Activated T-cell treated with anti-CD3 and anti-CD28 coated beads for 1 hour (primary cell): ENCODE results near the gene ENTPD1.

Experiments used
- DNase-seq: peaks from one replicate; pipeline ENCODE4 v3.0.0-alpha.2; 2020; ENCODE audit warnings: low read depth

The ENTPD1 gene

GRCh38 chr10:95831515-95831914, 75.6 kb downstream of the ENTPD1 start:
- DNase-seq, result no peak

- DNase-seq, result no peak
Measured at GRCh38 chr10:95832216-95833041, 76.5 kb downstream of the ENTPD1 start.

DNA sequence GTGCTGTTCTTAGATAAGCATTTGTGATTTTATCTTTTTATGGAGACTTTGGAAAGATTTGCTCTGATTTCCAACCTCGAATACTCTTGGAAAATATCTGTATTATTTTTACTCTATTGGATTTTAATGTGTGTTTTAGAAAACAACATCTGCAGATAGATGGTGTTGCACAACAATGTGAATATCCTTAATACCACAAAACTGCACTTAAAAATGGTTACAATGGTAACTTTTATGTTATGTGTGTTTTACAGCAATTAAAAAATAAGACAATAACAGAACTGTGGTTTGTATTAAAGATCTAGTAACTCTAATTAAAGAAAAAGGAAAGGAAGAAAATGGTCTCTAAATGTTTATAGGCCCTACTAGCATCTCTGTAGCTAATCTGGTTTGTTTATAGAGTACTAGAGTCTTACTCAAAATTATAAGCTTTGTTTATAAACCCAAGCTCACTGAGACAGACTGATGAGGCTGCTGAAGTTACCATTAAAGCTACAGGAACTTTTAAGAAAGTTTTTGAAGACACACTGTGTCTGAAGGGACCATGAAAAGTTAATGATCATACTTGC, 77.2 kb downstream of the ENTPD1 start:
- no peak for DNase-seq

DNA sequence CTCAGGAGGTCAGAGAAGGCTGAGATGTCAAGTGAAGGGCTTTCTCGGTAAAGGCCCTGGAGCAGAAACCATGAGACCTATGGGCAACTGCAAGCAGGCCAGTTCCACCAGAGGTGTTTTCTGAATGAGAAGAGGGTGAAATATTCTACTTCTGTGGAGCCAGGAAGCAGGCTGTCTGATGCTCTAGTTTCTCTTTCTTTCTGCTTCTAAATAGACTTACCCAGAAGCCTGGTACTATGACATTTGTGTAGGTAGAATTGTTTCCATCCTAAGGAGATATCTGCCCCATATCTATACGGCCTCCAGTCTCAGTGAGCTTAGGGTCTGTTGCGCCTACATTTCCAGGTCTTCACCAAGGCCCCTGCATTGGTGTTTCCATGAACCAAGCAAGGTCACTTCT, 78.4 kb downstream of the ENTPD1 start:
- no peak for DNase-seq

GRCh38 chr10:95835149-95835860, 79.3 kb downstream of the ENTPD1 start:
- DNase-seq, result no peak

- no peak for DNase-seq
Measured at GRCh38 chr10:95835911-95836310, 79.9 kb downstream of the ENTPD1 start.

GRCh38 chr10:95836610-95837355, 80.8 kb downstream of the ENTPD1 start:
- DNase-seq, result no peak

- DNase-seq, result no peak
Measured at GRCh38 chr10:95837356-95837776, 81.4 kb downstream of the ENTPD1 start.

DNA sequence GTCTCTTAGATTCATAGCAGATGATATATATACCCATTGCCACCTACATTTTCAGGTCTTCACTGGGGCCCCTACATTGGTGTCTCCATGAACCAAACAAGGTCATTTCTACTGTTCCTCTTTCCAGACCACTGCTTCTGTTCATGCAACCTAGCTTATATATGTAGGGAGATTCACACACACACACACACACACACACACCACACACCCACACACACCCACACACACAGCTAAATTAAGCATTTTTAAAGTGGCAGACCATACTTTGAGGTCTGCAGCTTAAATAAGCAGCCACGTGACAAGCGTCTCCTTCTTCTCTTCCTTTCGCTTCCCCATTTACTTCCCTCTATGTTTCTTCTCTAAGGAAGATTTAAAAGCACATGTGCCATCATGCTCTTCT, 81.8 kb downstream of the ENTPD1 start:
- DNase-seq, result no peak

DNA sequence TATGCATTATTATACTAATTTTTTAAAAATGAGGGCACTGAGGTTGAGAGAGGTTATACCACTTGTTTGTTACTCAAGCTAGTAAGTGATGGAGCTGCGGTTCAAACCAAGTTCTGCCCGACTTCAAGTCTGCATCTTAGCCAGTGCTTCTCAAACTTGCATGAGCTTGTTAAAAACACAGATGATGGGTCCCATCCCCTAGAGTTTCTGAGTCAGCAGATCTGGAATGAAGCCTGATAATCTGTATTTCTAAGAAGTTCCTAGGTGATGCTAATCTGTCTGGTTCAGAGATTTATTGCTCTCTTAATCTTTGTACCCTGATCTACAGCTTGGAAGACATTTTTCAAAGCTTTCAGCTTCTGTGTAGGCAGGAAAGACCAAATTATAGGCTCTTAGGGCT, 84.2 kb downstream of the ENTPD1 start:
- DNase-seq, result no peak

GRCh38 chr10:95840681-95841080, 84.7 kb downstream of the ENTPD1 start:
- DNase-seq, result no peak

DNA sequence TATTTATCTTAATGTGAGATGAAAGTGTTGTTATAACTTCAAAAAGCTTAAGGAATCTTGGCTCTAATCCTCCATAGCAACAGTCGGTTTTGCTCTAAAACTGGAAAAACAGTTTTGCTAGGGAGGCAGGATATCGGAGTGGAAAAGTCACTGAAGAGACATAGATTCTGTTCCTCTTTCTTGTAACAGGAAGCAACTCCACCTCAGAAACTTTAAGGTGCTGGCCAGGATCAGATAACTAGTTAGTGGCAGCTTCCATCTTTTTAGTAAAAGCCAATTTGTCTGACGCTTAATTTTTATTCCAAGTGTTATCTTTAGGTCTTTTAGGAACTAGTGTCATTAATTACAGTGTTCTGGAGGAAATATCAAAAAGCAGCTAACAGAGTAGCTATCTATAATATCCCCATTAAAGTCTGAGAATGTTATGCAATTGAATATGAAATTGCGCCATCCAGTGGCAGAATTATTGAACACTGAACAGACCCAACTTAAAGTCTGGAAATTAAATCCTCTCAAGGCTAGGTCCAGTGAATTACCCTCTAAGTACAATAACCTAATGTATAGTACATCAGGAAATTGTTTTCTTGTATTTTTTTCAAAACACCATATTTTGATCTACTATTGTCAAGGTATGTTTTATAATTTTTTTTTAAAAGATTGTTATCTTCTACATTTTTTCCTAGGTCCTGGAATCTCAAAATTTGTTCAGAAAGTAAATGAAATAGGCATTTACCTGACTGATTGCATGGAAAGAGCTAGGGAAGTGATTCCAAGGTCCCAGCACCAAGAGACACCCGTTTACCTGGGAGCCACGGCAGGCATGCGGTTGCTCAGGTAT, 85.9 kb downstream of the ENTPD1 start:
- DNase-seq, result no peak

- no peak for DNase-seq
Measured at GRCh38 chr10:95845411-95845810, 89.4 kb downstream of the ENTPD1 start.

DNA sequence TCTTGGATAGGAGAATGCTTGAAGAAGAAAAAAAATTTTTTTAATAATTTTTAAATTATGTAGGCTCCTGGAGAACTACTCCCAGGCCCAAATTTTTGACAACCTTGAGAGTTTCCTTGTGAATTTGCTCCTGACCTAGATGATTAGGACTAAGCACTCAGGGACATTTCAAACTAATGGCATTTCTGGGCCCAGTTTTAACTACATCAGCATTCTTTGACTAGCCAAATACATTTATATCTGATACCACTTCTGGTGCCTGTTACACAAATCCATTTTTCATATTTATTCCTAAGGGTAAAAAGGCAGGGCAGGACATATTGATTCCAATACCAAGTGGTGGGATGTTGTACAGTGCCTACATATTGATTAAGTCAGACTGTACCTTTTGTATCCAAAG, 91.0 kb downstream of the ENTPD1 start:
- no peak for DNase-seq

DNA sequence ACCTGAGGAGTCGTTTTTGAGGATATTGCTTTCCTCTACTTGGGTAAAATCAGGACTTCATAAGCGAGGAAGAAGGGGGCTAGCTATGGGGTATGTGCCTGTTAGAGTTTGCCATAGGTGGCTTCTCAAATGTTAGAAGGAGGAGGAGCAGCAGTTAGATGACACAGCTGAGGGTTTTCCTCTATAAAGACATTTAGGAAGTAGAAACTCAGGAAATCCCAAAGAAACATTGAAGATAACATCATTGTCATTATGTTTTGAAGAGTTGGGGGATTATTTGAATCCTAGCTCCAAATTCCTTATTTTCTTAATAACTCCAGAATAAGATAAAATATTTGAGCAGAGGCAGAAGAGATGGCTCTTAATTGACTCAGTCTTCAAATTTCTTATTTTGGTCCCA, 92.9 kb downstream of the ENTPD1 start:
- DNase-seq, result no peak

DNA sequence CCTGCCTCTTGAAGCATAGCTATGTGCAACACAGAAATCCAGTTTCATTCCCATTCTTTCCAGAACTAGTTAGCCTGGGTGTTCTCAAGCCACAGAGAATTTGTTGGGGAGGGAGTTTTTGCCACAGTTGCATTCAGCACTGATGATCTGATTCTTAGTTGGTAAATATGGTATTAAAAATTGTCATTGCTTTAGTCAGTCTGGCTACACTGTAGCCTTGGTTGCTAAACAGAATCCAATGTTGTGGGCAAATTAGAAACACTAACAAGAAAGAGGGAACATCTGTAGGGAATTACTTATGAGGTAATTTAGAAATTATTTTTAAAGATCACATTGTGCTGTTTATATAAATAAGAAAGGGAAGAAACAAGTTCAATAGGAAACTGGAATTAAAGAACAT, 94.8 kb downstream of the ENTPD1 start:
- DNase-seq, result no peak

DNA sequence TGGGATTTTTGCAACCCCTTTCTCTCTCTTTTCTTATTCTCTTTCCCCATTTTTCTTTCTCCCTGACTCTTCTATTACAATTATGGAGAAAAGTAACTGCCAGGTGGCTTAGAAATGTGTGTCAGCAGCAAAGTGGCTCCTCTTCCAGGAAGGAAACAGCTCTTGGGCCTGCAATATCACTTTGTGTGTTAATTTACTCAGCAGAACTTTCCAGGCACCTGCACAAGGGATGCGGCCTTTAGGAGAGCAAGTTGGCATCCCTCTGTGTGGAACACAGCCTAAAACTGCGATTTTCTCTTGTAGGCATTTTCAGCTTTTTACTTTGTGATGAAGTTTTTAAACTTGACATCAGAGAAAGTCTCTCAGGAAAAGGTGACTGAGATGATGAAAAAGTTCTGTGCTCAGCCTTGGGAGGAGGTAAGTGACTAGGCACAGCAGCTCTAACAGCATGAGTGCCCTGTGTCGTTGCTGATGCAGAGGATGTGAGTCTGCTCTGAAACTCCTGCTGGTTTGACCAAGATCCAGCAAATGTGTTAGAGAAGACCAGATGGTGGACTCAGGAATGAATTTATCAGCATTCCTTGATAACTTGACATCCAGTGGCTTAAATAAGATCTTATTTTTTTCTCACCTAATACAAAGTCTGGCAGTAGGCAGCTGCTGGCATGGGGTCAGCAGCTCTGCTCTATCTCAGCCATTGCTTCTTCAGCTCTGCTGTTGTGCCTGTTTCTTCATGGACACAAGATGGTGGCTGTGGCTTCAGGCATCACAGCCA, 104.4 kb downstream of the ENTPD1 start:
- no peak for DNase-seq

DNA sequence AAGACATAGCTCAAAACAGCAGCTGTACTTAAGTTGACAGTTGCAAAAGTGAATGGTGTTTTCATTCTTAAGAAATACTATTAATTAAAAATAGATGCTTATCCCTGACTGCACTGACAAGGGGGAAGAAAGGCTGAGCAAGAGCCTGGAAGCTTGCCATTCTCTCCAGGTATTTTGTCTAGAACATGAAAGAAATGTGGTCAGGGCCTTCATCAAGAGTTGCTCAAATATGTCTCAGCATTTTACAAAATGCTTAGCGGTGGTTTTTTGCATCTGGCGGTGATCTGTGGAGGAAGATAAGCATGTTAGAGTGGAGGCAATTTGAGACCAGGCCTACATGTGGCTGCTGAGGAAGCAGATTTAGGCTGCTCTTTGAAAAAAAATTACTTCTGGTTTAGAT, 105.4 kb downstream of the ENTPD1 start:
- no peak for DNase-seq

GRCh38 chr10:95864906-95865813, 109.2 kb downstream of the ENTPD1 start:
- no peak for DNase-seq
